Fibroblast of mammary gland (primary cell): Measurements from ENCODE around the gene IMP3.
"Not testable (repeated sequence)": the region's sequence is repeated elsewhere in the genome, so short reads cannot be mapped to it uniquely, and the experiment has no call there.

Source experiments
- DNase-seq: peaks from one replicate; pipeline ENCODE4 v3.0.0-alpha.2; 2010; ENCODE audit warnings: low read depth
- H3K4me3 ChIP-seq: 2 replicates; pipeline ENCODE4 v1.5.1; 2011; ENCODE audit warnings: low read depth, mild to moderate bottlenecking, low read length, moderate library complexity; ENCODE audit not compliant: control insufficient read depth
- TF ChIP-seq, protein P1 (sequence below): conservative IDR thresholded peaks from 2 replicates; pipeline ENCODE4 v1.5.1; 2011; ENCODE audit warnings: low read depth, low read length, inconsistent platforms; ENCODE audit not compliant: control insufficient read depth, insufficient read depth

Gene IMP3

DNA sequence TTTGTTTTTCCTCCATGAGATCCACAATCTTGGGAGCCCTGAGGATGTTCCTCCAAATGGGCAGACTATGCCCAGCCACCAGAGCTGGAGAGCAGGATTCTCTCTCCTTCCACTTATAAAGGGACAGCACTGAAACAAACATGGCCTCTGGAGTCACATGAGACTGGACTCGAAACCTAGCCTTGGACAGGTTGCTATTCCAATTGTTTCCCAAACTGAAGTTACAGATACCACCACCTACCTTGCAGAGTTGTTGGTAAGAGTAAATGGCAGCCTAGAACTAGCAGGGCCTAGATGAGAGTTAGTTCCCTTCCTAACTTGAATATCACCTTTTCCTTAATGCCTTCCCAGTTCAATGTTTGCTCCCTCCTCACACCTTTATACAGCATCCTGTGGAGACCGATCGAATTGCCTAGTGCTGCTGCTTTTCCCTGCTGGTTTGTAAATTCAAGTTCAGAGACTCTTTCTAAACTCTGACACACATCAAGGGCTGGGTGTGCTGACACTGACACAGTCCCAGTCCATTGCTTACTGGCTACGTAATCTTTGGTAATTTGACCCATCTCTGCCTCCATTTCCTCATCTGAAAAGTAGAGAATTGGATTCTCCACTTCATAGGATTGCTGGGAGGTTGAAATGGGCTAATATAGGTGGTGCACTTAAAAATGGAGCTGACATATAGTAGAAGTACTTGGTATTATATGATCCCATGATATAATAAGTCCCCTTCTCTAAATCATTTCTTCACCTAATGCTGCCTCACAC, 2.6 kb downstream of the IMP3 start:
- H3K4me3 ChIP-seq: no peak overlapping the region

DNA sequence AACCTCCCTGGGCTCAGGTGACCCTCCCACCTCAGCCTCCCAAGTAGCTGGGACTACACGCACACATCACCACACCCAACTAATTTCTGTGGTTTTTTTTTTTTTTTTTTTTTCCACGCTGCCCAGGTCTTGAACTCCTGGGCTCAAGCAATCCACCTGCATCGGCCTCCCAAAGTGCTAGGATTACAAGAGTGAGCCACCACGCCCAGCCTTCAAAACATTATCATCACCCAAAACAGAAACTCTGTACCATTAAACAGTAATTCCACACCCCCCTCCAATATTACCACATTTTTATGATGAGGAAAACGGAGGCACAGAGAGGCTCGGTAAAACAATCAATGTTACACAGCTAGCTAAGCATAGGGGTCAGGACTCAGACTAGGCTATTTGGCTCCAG, 4.0 kb downstream of the IMP3 start:
- H3K4me3 ChIP-seq: no peak overlapping the region
- no peak for DNase-seq
- TF ChIP-seq, protein P1, sequence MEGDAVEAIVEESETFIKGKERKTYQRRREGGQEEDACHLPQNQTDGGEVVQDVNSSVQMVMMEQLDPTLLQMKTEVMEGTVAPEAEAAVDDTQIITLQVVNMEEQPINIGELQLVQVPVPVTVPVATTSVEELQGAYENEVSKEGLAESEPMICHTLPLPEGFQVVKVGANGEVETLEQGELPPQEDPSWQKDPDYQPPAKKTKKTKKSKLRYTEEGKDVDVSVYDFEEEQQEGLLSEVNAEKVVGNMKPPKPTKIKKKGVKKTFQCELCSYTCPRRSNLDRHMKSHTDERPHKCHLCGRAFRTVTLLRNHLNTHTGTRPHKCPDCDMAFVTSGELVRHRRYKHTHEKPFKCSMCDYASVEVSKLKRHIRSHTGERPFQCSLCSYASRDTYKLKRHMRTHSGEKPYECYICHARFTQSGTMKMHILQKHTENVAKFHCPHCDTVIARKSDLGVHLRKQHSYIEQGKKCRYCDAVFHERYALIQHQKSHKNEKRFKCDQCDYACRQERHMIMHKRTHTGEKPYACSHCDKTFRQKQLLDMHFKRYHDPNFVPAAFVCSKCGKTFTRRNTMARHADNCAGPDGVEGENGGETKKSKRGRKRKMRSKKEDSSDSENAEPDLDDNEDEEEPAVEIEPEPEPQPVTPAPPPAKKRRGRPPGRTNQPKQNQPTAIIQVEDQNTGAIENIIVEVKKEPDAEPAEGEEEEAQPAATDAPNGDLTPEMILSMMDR: no peak

More for the DNA sequence above, 2.6 kb downstream of the IMP3 start:
- TF ChIP-seq, protein P1: no peak
- DNase-seq: no peak

DNA sequence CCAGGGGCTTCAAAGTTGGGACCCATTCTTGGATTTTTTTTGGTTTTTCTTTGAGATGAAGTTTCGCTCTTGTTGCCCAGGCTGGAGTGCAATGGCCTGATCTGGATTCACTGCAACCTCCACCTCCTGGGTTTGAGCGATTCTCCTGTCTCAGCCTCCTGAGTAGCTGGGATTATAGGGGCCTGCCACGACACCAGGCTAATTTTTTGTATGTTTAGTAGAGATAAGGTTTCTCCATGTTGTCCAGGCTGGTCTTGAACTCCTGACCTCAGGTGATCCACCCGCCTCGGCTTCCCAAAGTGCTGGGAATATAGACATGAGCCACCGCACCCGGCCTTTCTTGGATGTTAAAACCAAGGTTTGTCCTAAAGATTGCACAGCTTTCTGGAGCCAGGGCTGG, 6.1 kb downstream of the IMP3 start:
- not testable (repeated sequence) for DNase-seq

DNA sequence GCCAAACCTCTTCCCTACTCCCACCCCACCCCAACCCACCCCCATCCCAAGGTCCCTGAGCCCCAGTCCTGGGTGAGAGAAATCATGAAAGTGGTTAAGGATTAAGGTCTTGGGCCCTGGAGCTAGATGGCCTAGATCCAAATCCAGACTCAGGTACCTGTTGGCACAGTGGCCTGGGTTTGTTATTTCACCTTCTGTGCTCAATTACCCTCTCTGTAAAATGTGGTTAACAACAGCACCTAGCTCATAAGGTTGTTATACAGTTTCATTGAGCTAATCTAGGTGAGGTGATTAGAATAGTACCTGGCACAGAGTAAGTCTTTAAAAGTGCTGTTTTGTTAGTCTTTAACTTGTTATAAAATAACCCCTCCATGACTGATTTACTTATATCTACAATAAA, 8.1 kb downstream of the IMP3 start:
- DNase-seq: no peak
- TF ChIP-seq, protein P1: no peak
- no peak overlapping the region for H3K4me3 ChIP-seq

More for the DNA sequence above, 6.1 kb downstream of the IMP3 start:
- not testable (repeated sequence) for H3K4me3 ChIP-seq

DNA sequence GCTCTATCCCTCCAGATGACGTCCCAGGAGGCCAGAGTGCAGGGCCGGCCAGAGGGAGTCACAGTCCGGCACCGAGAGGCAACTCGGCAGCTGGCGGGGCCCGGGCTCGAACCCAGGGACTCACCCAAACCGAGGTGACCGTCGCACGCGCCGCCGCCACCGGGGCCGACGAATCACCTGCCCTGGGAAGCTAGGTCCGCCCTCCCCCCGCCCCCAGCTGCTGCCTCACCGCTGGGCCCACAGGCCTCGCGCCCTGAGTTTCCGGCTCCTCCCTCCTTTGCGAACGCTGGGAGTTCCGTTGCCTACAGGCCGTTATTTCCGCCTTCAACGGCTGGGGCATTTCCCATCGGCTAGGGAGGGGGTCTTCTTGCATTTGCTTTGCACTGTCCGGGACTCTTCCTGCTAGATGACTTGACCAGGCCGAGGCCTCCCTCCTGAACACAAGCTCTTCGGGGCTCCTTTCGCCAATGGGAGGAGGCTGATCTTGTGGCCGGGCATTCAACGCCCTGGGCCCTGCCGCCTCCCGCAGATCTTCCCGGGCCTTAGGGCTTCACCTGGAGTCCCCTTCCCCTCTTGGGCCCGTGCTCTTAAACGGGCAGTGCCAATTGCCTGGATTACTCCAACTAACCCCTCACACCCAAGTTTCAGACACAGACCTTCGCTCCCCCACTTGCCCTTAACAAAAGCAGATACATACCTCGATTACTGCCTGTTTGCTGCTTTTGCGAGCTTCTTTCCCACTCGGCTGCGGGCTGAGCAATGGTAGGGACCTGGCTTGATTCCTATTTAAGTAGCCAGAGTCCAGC, 14.3 kb downstream of the IMP3 start, which contains the start of gene SNUPN:
Gene SNUPN, minus strand, starts transcription at position 184 of the 806 bp plus-strand sequence. CDS start 4,674 bp downstream, outside the sequence.
- peak within 1 kb of the TSS; percentile 84 for H3K4me3 ChIP-seq
- TF ChIP-seq, protein P1: no peak
- DNase-seq: peak; percentile 84

DNA sequence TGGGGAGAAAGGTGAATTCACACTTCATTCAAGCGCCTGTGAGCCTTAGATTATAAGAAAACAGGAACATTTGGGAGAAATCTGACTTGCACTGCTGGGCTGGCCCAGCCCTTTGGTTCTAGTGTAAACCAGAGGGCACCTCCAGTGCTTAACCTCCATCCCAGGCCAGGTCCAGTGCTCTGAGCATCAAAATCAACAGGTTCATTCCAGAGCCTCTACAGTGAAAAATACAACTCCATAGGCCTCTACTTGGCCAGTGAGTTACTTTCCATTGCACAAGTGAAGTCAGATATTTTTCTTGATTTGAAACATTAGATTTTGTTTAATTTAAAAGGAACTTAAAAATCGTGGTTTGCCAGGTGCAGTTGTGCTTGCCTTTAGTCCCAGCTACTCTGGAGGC, 17.5 kb downstream of the IMP3 start:
- no peak overlapping the region for H3K4me3 ChIP-seq
- TF ChIP-seq, protein P1: no peak
- DNase-seq: no peak

DNA sequence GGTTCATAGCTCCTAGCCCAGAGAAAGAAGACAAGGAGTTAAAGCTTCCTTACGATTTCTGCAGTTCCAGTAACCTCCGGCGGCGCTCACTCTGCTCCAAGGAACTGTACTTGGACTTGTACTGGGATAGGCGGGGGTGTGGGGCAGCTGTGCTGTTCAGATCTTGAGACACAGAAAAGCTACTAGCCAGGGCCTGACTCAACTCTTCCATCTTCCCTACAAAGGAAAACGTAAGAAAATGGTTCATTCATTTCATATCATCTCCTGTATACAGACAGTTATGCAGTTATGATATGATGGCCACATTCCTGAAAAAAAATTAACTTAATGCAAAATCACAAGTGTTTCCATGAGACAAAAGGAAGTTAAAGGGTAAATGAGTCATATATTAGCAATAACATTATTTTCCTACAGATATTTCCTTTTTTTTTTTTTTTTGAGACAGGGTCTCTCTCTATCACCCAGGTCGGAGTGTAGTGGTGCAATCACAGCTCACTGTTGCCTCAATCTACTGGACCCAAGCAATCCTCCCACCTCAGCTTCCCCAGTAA, 19.1 kb downstream of the IMP3 start:
- peak; percentile 94 for DNase-seq
- TF ChIP-seq, protein P1: peak; percentile 47
- peak overlapping the region; percentile 47 for H3K4me3 ChIP-seq
